Inflammatory macrophage (primary cell): Measurements from ENCODE around the gene TMEM212.
"Not testable (repeated sequence)": the region's sequence is repeated elsewhere in the genome, so short reads cannot be mapped to it uniquely, and the experiment has no call there.

Experiments
- DNase-seq, 2 donors: peaks; one replicate each; pipeline ENCODE4 v3.0.0-alpha.2; 2020 to 2022

TMEM212 gene

GRCh38 chr3:171835116-171835515 is 8.0 kb upstream of the TMEM212 start:
- DNase-seq: peak; percentile 80 to 89

- no peak for DNase-seq
Measured at GRCh38 chr3:171835613-171836012, 7.5 kb upstream of the TMEM212 start.

GRCh38 chr3:171836855-171837254 is 6.3 kb upstream of the TMEM212 start:
- no peak for DNase-seq

GRCh38 chr3:171837698-171838097 is 5.5 kb upstream of the TMEM212 start:
- no peak for DNase-seq

GRCh38 chr3:171838218-171838720 is 4.9 kb upstream of the TMEM212 start:
- DNase-seq: peak; percentile 61 to 66

GRCh38 chr3:171839270-171839669 is 3.9 kb upstream of the TMEM212 start:
- DNase-seq: no peak

GRCh38 chr3:171840445-171840810 is 2.7 kb upstream of the TMEM212 start:
- DNase-seq: no peak

GRCh38 chr3:171840811-171841619 is 2.1 kb upstream of the TMEM212 start:
- no peak for DNase-seq

GRCh38 chr3:171841620-171842000 is 1.5 kb upstream of the TMEM212 start:
- no peak for DNase-seq

GRCh38 chr3:171844873-171845272 is 1.7 kb downstream of the TMEM212 start:
- no peak for DNase-seq

- no peak for DNase-seq
Measured at GRCh38 chr3:171845481-171846284, 2.5 kb downstream of the TMEM212 start.

GRCh38 chr3:171846597-171846996 is 3.4 kb downstream of the TMEM212 start:
- no peak for DNase-seq

GRCh38 chr3:171847133-171847532 is 4.0 kb downstream of the TMEM212 start:
- DNase-seq: no peak

- no peak for DNase-seq
Measured at GRCh38 chr3:171847595-171848259, 4.6 kb downstream of the TMEM212 start.

- DNase-seq: peak; percentile 23 to 53
Measured at GRCh38 chr3:171849617-171850319, 6.6 kb downstream of the TMEM212 start.

GRCh38 chr3:171850320-171850959 is 7.3 kb downstream of the TMEM212 start:
- DNase-seq: no peak

GRCh38 chr3:171850960-171851659 is 8.0 kb downstream of the TMEM212 start:
- peak; percentile 44 to 61 for DNase-seq

GRCh38 chr3:171851660-171852058 is 8.5 kb downstream of the TMEM212 start:
- DNase-seq: no peak

GRCh38 chr3:171854649-171855305 is 11.6 kb downstream of the TMEM212 start:
- DNase-seq: no peak

- DNase-seq: not testable (repeated sequence)
Measured at GRCh38 chr3:171858770-171859169, 15.6 kb downstream of the TMEM212 start.
